Measurements from ENCODE around the gene GPR37L1.
"Not testable (repeated sequence)": the region's sequence is repeated elsewhere in the genome, so short reads cannot be mapped to it uniquely, and the experiment has no call there.

Gene GPR37L1

GRCh38 chr1:202090994-202091393 lies 31.7 kb upstream of the GPR37L1 start:
- Histone ChIP-seq H3K4me3 (ENCODE audit: low read length) (no peak overlapping the region), H3K4me2 (ENCODE audit: low read length) (no peak overlapping the region), H3K27me3 (ENCODE audit: control insufficient read depth, insufficient read depth, low read length) (peaks cover 47% of the 10 kb centered on the region), H3K4me1 (ENCODE audit: control insufficient read depth, insufficient read depth, low read length) (no peaks in the 10 kb centered on the region), H3K9ac (ENCODE audit: low read depth, low read length) (no peak overlapping the region), H3K36me3 (ENCODE audit: insufficient read depth, low read length) (no peaks in the 10 kb centered on the region), H3K9me3 (replicated peaks; ENCODE audit: low read length) (no peaks in the 10 kb centered on the region)

DNA sequence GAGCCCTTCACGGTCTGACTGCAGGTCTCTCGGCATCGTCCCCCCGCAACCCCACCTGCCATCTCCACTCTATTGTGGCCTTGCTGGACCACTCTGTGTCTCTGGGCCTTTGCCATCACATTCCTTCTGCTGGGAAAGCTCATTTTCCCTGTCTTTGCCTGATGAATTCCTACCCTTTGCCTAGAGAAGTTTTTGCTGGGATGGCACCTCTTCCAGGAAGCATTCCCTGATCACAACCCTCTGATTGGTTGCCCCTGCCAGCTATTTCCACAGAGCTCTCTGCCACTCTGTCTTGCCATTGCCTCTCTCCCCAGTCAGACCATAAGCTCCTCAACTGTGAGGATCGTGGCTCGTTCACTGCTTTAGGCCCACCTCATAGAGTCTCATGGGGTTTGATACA lies 28.9 kb upstream of the GPR37L1 start:
- Histone ChIP-seq H3K9me3 (replicated peaks; ENCODE audit: low read length) (no peaks in the 10 kb centered on the region), H3K36me3 (ENCODE audit: insufficient read depth, low read length) (no peaks in the 10 kb centered on the region), H3K4me3 (ENCODE audit: low read length) (no peak overlapping the region), H3K9ac (ENCODE audit: low read depth, low read length) (no peak overlapping the region), H3K27me3 (ENCODE audit: control insufficient read depth, insufficient read depth, low read length) (peaks cover 28% of the 10 kb centered on the region), H3K4me1 (ENCODE audit: control insufficient read depth, insufficient read depth, low read length) (no peaks in the 10 kb centered on the region), H3K4me2 (ENCODE audit: low read length) (no peak overlapping the region)

GRCh38 chr1:202101184-202101583 lies 21.5 kb upstream of the GPR37L1 start:
- peaks cover 10% of the 10 kb centered on the region for H3K4me1 ChIP-seq (ENCODE audit: control insufficient read depth, insufficient read depth, low read length)

DNA sequence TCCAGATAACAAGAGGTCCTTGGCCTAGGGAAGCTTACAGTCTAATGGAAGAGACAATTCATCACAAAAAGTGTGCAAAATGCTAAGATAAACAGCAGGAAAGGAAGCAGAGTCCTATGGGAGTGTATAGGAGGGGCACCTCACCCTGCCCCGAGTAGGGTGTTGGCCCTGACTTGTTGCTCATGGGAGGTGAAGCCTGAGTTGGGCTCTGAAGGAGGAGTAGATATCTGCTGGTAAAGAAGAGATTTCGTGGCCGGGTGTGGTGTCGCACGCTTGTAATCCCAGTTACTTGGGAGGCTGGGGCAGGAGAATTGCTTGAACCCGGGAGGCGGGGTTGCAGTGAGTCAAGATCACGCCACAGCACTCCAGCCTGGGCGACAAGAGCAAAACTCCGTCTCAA lies 18.6 kb upstream of the GPR37L1 start:
- H3K4me1 ChIP-seq (ENCODE audit: control insufficient read depth, insufficient read depth, low read length), result peaks cover 10% of the 10 kb centered on the region
- no peak overlapping the region for H3K4me2 ChIP-seq (ENCODE audit: low read length)
- peaks cover 4% of the 10 kb centered on the region for H3K27me3 ChIP-seq (ENCODE audit: control insufficient read depth, insufficient read depth, low read length)
- no peaks in the 10 kb centered on the region for H3K9me3 ChIP-seq (replicated peaks; ENCODE audit: low read length)
- no peaks in the 10 kb centered on the region for H3K36me3 ChIP-seq (ENCODE audit: insufficient read depth, low read length)
- H3K4me3 ChIP-seq (ENCODE audit: low read length), result no peak overlapping the region
- no peak overlapping the region for H3K9ac ChIP-seq (ENCODE audit: low read depth, low read length)

More at GRCh38 chr1:202101184-202101583, 21.5 kb upstream of the GPR37L1 start:
- Histone ChIP-seq H3K4me3 (ENCODE audit: low read length) (no peak overlapping the region), H3K36me3 (ENCODE audit: insufficient read depth, low read length) (no peaks in the 10 kb centered on the region), H3K9me3 (replicated peaks; ENCODE audit: low read length) (no peaks in the 10 kb centered on the region), H3K9ac (ENCODE audit: low read depth, low read length) (no peak overlapping the region), H3K27me3 (ENCODE audit: control insufficient read depth, insufficient read depth, low read length) (no peaks in the 10 kb centered on the region), H3K4me2 (ENCODE audit: low read length) (no peak overlapping the region)

DNA sequence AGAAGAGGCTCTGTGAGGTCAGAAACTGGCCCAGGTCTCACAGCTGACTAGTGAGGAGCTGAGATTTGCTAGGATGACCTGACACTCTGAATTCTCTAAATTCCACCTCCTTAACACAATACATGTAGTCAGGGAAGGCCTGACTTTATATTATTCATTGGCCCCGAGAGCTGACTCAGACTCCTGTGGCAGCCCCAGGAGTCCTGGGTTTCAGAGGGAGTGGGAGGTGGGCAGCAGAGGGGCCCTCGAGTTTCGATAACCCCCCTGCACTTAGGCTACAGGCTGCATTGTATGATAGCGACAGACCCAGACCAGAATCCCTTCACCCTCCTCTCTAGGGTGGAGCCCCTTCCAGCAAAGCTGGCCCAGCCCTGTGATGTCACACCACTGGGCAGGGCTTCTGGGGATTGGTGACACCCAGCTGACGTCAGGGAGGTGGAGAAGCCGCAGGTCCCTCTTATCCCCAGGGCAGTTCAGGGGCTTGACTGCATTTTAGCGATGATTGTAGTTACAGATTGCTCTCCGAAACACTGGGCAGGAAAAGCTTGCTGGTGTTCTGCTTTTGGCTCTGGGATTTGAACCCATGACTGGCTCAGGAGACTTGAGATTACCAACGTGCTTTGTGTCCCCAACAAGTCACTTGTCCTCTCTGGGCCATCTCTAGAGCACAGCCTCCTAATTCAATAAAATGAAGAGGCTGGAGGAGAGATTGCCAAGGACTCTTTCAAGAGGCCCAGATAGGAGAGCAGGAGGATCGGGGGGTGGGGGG lies 17.0 kb upstream of the GPR37L1 start:
- H3K4me2 ChIP-seq (ENCODE audit: low read length), result no peak overlapping the region
- H3K4me3 ChIP-seq (ENCODE audit: low read length), result no peak overlapping the region
- peaks cover 4% of the 10 kb centered on the region for H3K27me3 ChIP-seq (ENCODE audit: control insufficient read depth, insufficient read depth, low read length)
- peaks cover 10% of the 10 kb centered on the region for H3K4me1 ChIP-seq (ENCODE audit: control insufficient read depth, insufficient read depth, low read length)
- no peaks in the 10 kb centered on the region for H3K36me3 ChIP-seq (ENCODE audit: insufficient read depth, low read length)
- H3K9ac ChIP-seq (ENCODE audit: low read depth, low read length), result no peak overlapping the region
- no peaks in the 10 kb centered on the region for H3K9me3 ChIP-seq (replicated peaks; ENCODE audit: low read length)

DNA sequence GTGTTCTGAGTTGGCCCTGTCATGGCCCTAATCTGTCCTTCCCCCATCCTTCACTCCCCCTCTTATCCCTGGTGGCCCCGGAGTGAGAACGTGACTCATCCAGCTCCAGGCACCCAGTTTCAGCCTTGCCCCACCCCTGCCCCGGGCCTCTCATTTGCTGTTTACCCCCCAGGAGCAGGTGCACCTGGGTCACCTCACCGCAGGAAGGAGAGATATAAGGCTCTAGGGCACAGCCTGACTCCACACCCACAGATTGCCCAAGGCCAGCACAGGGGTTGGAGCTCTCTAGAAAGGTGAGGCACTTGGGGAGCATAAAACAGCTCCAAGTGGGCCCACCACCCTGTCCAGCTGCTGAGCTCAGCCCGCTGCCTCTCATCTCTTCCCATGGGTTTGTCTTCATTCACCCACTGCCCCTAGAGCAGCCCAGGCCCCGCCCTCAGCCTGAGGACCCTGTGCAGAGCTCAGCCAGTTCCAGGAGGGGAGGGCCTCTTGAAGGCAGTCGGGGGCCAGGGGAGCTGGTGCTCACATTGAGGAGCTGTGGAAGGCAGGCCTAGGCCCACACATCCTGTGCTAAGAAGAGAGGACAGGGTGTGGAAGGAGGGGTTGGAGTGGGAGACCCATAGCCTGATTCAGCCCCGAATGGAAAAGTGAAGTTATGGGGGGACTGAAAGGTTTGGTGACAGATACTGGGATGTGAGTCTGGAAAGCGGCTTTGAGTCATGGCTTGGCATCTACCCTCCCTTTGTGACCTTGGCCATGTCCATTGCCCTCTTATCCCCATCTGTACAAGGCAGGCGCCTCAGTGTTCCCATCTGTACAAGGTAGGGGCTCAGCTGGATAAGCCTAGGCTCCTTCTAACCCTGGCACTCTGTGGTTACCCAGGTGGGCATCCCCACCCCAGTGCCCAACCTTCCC lies 16.1 kb upstream of the GPR37L1 start:
- H3K36me3 ChIP-seq (ENCODE audit: insufficient read depth, low read length), result no peaks in the 10 kb centered on the region

GRCh38 chr1:202107321-202107761 lies 15.4 kb upstream of the GPR37L1 start:
- Histone ChIP-seq H3K9me3 (replicated peaks; ENCODE audit: low read length) (no peaks in the 10 kb centered on the region), H3K9ac (ENCODE audit: low read depth, low read length) (no peak overlapping the region), H3K4me3 (ENCODE audit: low read length) (no peak overlapping the region), H3K4me1 (ENCODE audit: control insufficient read depth, insufficient read depth, low read length) (peaks cover 10% of the 10 kb centered on the region), H3K27me3 (ENCODE audit: control insufficient read depth, insufficient read depth, low read length) (peaks cover 4% of the 10 kb centered on the region), H3K4me2 (ENCODE audit: low read length) (no peak overlapping the region), H3K36me3 (ENCODE audit: insufficient read depth, low read length) (no peaks in the 10 kb centered on the region)

More for the DNA sequence above, 16.1 kb upstream of the GPR37L1 start:
- Histone ChIP-seq H3K9ac (ENCODE audit: low read depth, low read length) (no peak overlapping the region), H3K4me1 (ENCODE audit: control insufficient read depth, insufficient read depth, low read length) (peaks cover 10% of the 10 kb centered on the region), H3K9me3 (replicated peaks; ENCODE audit: low read length) (no peaks in the 10 kb centered on the region), H3K4me3 (ENCODE audit: low read length) (no peak overlapping the region), H3K27me3 (ENCODE audit: control insufficient read depth, insufficient read depth, low read length) (peaks cover 4% of the 10 kb centered on the region), H3K4me2 (ENCODE audit: low read length) (no peak overlapping the region)

DNA sequence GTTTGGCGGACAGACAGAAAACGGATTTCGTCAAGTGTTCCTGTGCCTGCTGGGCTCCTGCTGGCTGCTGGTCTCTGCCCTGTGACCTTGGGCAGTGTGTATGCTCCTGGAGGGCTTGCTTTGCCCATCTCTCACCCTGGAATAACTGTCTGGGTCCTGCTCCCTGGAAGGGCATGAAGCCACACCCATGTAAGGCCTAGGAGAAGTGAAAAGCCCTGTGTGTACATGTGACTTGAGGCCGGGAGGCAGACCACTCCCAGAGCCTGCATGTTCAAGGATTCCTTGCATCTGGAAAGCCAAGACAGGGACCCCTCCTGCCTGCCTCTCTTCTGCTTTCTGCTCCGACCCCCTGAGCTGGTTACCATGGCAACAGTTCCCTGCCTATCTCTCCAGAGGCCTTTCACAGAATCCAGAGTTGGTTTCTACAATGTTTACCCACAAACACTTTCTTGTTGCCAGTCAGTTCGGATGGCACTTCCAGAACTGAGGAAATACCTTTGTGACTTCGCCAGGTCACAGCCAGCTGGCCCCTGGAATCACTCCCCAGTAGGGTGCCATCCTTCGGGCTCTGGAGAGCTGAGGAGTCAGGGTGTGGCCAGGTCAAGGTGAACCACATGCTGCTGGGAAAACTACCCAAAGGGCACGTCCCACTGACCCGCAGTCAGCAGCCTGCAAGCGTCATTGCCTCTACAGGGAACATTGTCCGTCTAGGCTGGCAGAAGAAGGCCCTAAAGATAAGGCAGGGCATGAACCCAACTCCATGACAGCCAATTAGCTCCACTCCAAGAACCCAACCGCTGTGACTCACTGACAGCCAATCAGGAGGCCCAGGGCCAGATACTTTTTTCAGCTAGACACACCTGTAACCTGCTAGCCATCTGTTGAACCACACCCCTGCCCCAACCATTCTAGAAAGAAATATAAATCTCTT lies 14.7 kb upstream of the GPR37L1 start:
- H3K4me1 ChIP-seq (ENCODE audit: control insufficient read depth, insufficient read depth, low read length), result peaks cover 16% of the 10 kb centered on the region
- H3K4me2 ChIP-seq (ENCODE audit: low read length), result no peak overlapping the region
- H3K36me3 ChIP-seq (ENCODE audit: insufficient read depth, low read length), result no peaks in the 10 kb centered on the region
- no peak overlapping the region for H3K4me3 ChIP-seq (ENCODE audit: low read length)
- H3K27me3 ChIP-seq (ENCODE audit: control insufficient read depth, insufficient read depth, low read length), result peaks cover 4% of the 10 kb centered on the region
- H3K9me3 ChIP-seq (replicated peaks; ENCODE audit: low read length), result no peaks in the 10 kb centered on the region
- H3K9ac ChIP-seq (ENCODE audit: low read depth, low read length), result no peak overlapping the region

DNA sequence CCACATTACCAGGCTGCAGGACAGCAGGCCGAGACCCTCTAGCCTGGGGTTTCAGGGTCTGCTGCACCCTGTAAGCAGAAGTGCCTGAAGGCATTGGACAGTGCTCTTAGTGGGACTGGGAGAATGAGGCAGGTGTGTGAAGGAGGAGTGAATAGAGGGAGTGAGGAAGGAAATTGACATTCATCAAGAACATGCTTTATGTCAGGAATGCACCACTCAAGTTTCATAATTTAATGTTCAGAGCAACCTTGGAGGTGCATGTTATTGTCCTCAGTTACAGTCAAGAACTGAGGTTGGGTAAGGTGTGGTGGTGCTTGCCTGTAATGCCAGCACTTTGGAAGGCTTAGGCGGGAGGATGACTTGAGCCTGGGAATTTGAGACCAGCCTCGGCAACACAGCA lies 11.7 kb upstream of the GPR37L1 start:
- no peaks in the 10 kb centered on the region for H3K9me3 ChIP-seq (replicated peaks; ENCODE audit: low read length)
- peaks cover 10% of the 10 kb centered on the region for H3K4me1 ChIP-seq (ENCODE audit: control insufficient read depth, insufficient read depth, low read length)
- H3K4me3 ChIP-seq (ENCODE audit: low read length), result no peak overlapping the region
- H3K36me3 ChIP-seq (ENCODE audit: insufficient read depth, low read length), result no peaks in the 10 kb centered on the region
- H3K27me3 ChIP-seq (ENCODE audit: control insufficient read depth, insufficient read depth, low read length), result peaks cover 11% of the 10 kb centered on the region
- H3K4me2 ChIP-seq (ENCODE audit: low read length), result no peak overlapping the region
- no peak overlapping the region for H3K9ac ChIP-seq (ENCODE audit: low read depth, low read length)

GRCh38 chr1:202111589-202111988 lies 11.1 kb upstream of the GPR37L1 start:
- H3K27me3 ChIP-seq (ENCODE audit: control insufficient read depth, insufficient read depth, low read length), result peaks cover 12% of the 10 kb centered on the region
- H3K36me3 ChIP-seq (ENCODE audit: insufficient read depth, low read length); H3K9ac ChIP-seq (ENCODE audit: low read depth, low read length); H3K9me3 ChIP-seq (replicated peaks; ENCODE audit: low read length); H3K4me1 ChIP-seq (ENCODE audit: control insufficient read depth, insufficient read depth, low read length); H3K4me3 ChIP-seq (ENCODE audit: low read length); H3K4me2 ChIP-seq (ENCODE audit: low read length): not testable (repeated sequence)

All from skeletal muscle satellite cell (primary cell).